Skeletal muscle satellite cell (primary cell): ENCODE data around the gene GPBAR1.
"Not testable (repeated sequence)": the region's sequence is repeated elsewhere in the genome, so short reads cannot be mapped to it uniquely, and the experiment has no call there.

Experiments used
- H3K27me3 ChIP-seq: 2 replicates; pipeline ENCODE4 v1.7.0; 2013; ENCODE audit warnings: low read length; ENCODE audit not compliant: control insufficient read depth, insufficient read depth
- H3K36me3 ChIP-seq: 2 replicates; pipeline ENCODE4 v1.7.0; 2013; ENCODE audit warnings: mild to moderate bottlenecking, control low read depth, low read length; ENCODE audit not compliant: insufficient read depth
- H3K4me1 ChIP-seq: 2 replicates; pipeline ENCODE4 v1.7.0; 2013; ENCODE audit warnings: low read length; ENCODE audit not compliant: control insufficient read depth, insufficient read depth
- H3K4me2 ChIP-seq: 2 replicates; pipeline ENCODE4 v1.7.0; 2013; ENCODE audit warnings: mild to moderate bottlenecking, low read length
- H3K4me3 ChIP-seq: 2 replicates; pipeline ENCODE4 v1.7.0; 2013; ENCODE audit warnings: low read length
- H3K9ac ChIP-seq: 2 replicates; pipeline ENCODE4 v1.7.0; 2013; ENCODE audit warnings: mild to moderate bottlenecking, low read depth, low read length, moderate library complexity
- H3K9me3 ChIP-seq: replicated peaks from 2 replicates; pipeline ENCODE4 v1.7.0; 2013; ENCODE audit warnings: mild to moderate bottlenecking, control low read depth, low read length

The GPBAR1 gene

DNA sequence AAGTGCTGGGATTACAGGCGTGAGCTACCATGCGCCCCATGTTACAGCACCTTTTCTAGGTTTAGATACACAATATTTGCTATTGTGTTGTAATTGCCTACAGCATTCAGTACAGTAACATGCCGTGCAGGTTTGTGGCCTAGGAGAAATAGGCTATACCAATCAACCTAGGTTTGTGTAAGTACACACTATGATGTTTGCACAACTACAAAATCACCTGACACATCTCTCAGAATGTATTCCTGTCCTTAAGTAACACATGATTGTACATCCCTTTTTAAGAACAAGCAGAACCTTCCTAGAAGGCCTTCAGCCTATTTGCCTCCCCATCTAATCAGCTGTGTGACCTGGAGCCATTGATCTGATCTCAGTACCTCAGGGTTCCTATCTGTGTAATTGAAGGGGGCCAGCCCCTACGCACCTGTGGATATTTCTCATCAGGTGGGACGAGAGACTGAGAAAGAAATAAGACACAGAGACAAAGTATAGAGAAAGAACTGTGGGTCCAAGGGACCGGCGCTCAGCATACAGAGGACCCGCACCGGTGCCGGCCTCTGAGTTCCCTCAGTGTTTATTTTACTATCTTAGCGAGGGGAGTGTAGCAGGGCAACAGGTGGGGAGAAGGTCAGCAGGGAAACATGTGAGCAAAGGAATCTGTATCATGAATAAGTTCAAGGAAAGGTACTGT lies 50.2 kb downstream of the GPBAR1 start:
- Histone ChIP-seq H3K27me3 (peaks cover 8% of the 10 kb centered on the region), H3K9me3 (no peaks in the 10 kb centered on the region), H3K4me3 (no peak overlapping the region), H3K4me1 (no peaks in the 10 kb centered on the region), H3K9ac (no peak overlapping the region), H3K4me2 (no peak overlapping the region), H3K36me3 (no peaks in the 10 kb centered on the region)

DNA sequence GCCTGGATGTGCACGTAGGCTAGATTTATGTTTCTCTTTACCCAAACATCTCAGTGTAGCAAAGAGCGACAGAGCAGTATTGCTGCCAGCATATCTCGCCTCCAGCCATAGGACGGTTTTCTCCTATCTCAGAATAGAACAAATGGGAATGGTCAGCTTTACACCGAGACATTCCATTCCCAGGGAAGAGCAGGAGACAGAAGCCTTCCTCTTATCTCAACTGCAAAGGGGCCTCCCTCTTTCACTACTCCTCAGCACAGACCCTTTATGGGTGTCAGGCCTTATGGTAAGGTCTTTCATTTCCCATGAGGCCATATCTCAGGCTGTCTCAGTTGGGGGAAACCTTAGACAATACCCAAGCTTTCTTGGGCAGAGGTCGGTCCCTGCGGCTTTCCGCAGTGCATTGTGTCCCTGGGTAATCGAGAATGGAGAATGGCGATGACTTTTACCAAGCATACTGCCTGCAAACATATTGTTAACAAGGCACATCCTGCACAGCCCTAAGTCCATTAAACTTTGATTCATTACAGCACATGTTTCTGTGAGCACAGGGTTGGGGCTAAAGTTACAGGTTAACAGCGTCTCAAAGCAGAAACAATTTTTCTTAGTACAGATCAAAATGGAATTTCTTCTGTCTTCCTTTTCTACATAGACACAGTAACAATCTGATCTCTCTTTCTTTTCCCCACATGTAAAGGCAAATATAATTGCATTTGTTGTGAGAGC lies 50.9 kb downstream of the GPBAR1 start:
- not testable (repeated sequence) for H3K9ac ChIP-seq, H3K9me3 ChIP-seq, H3K27me3 ChIP-seq, H3K36me3 ChIP-seq, H3K4me3 ChIP-seq, H3K4me2 ChIP-seq, H3K4me1 ChIP-seq

DNA sequence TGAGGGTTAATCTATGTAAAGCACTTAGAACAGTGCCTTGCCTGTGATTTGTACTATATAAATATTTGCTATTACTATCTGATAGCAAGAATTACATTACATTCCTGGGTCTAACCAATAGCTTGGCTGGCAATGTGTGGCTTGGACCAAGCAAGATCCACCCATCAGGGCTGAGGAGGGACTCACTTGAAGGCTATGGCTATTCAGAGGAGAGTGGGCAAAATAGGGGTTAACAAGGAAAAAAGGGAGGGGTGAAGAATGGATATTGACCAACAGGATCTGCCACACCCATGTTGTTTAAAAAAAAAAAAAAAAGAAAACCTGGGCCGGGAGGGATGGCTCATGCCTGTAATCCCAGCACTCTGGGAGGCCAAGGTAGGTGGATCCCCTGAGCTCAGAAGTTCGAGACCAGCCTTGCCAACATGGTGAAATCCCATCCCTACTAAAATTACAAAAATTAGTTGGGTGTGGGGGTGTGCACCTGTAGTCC lies 51.5 kb downstream of the GPBAR1 start:
- no peaks in the 10 kb centered on the region for H3K36me3 ChIP-seq
- no peaks in the 10 kb centered on the region for H3K4me1 ChIP-seq

DNA sequence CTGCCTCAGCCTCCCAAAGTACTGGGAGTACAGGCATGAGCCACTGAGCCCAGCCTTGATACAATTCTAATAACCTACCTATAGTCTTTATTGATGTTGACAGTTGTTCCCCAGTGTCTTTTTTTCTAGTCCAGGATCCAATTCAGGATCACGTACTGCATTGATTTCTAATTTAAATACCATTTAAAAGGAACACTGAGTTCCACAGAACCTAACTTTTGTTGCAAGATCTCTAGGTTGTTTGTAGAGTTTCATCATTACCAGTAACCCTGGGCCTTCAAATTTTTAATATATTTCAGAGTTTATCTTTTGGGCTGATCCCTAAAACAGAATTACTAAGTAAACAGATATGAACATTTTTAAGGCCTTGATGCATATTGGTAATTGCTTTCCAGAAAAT lies 52.5 kb downstream of the GPBAR1 start:
- Histone ChIP-seq H3K9ac (no peak overlapping the region), H3K4me2 (no peak overlapping the region), H3K4me3 (no peak overlapping the region), H3K36me3 (no peaks in the 10 kb centered on the region), H3K27me3 (peaks cover 5% of the 10 kb centered on the region), H3K4me1 (no peaks in the 10 kb centered on the region), H3K9me3 (no peaks in the 10 kb centered on the region)

More for the DNA sequence above, 51.5 kb downstream of the GPBAR1 start:
- Histone ChIP-seq H3K4me3 (no peak overlapping the region), H3K27me3 (peaks cover 4% of the 10 kb centered on the region), H3K9me3 (no peaks in the 10 kb centered on the region), H3K9ac (no peak overlapping the region), H3K4me2 (no peak overlapping the region)
